H1 (cell line): ENCODE measurements around the gene UBAP2L. TPM values are rescaled to one million over a fixed set of nuclear protein-coding genes. Genes with fewer than 3 reads are reported as not detected.

Experiments
- CTCF ChIA-PET: fragments of 300-600 bp; sonication (Branson Sonifier 250); formaldehyde crosslinking; loops from one replicate; lab custom pipeline; 2021; ENCODE audit not compliant: partially characterized antibody; lab: Charles Lee
- POLR2A ChIA-PET: fragments of 300-600 bp; sonication (Branson Sonifier 250); formaldehyde crosslinking; loops from one replicate; lab custom pipeline; 2021; ENCODE audit warnings: inconsistent platforms; ENCODE audit not compliant: partially characterized antibody; lab: Charles Lee
- DNase-seq, 2 experiments: peaks; one replicate each; pipeline versions ENCODE4 v3.0.0 to v3.0.0-alpha.2; 2010 to 2022; ENCODE audit warnings: low spot score in 2 of 2, low read depth in 1 of 2, mixed read lengths in 1 of 2
- FAIRE-seq: peaks from 2 replicates; lab custom pipeline; 2011; peaks lifted over from hg19 to GRCh38; lab: Jason Lieb, UNC
- H2AFZ ChIP-seq: 2 replicates; pipeline ENCODE4 v1.8.1; 2012; ENCODE audit warnings: low read length, inconsistent platforms
- H2AK5ac ChIP-seq: 2 replicates; pipeline ENCODE4 v1.6.1; 2013; ENCODE audit warnings: low read depth, low read length
- H2BK120ac ChIP-seq: replicated peaks from 2 replicates; pipeline ENCODE3; 2013; ENCODE audit warnings: low read depth, low read length, inconsistent platforms
- H2BK12ac ChIP-seq: 2 replicates; pipeline ENCODE4 v1.6.1; 2013; ENCODE audit warnings: low read depth, low read length
- H2BK15ac ChIP-seq: 2 replicates; pipeline ENCODE4 v1.6.1; 2013; ENCODE audit warnings: low read length
- H2BK20ac ChIP-seq: 2 replicates; pipeline ENCODE4 v1.6.1; 2013; ENCODE audit warnings: low read length
- H2BK5ac ChIP-seq: 2 replicates; pipeline ENCODE4 v1.6.1; 2013; ENCODE audit warnings: low read depth, low read length
- H3K14ac ChIP-seq: 2 replicates; pipeline ENCODE4 v1.6.1; 2013; ENCODE audit warnings: inconsistent platforms; ENCODE audit not compliant: insufficient read length
- H3K18ac ChIP-seq: 2 replicates; pipeline ENCODE4 v1.6.1; 2013; ENCODE audit warnings: low read length; ENCODE audit errors: extremely low read depth
- H3K23ac ChIP-seq: 2 replicates; pipeline ENCODE4 v1.6.1; 2013; ENCODE audit warnings: inconsistent platforms; ENCODE audit not compliant: insufficient read length
- H3K23me2 ChIP-seq: 2 replicates; pipeline ENCODE4 v1.6.1; 2013; ENCODE audit warnings: low read depth, low read length
- H3K27ac ChIP-seq: 2 replicates; pipeline ENCODE4 v1.6.1; 2011; ENCODE audit warnings: low read depth, low read length, inconsistent platforms
- H3K27me3 ChIP-seq, 4 experiments: replicated peaks in 1 of 4; 1 replicate in 1 of 4; 2 replicates in 3 of 4; pipeline versions ENCODE4 v1.6.1 to v1.8.1; 2011 to 2013; ENCODE audit warnings: low read length in 3 of 4, mild to moderate bottlenecking in 3 of 4, inconsistent platforms in 2 of 4, mixed read lengths in 2 of 4, moderate library complexity in 1 of 4; ENCODE audit not compliant: control insufficient read depth in 3 of 4, insufficient read depth in 3 of 4; ENCODE audit errors: extremely low read depth in 1 of 4
- H3K36me3 ChIP-seq, 4 experiments: 2 replicates each; pipeline versions ENCODE4 v1.6.1 to v1.8.1; 2011 to 2013; ENCODE audit warnings: mild to moderate bottlenecking in 4 of 4, low read length in 3 of 4, moderate library complexity in 2 of 4, control low read depth in 1 of 4, inconsistent platforms in 1 of 4; ENCODE audit not compliant: insufficient read depth in 4 of 4, control insufficient read depth in 2 of 4
- H3K4ac ChIP-seq: replicated peaks from 2 replicates; pipeline ENCODE3; 2013; ENCODE audit warnings: low read length, low read depth, mixed read lengths, inconsistent platforms; ENCODE audit not compliant: insufficient read length
- H3K4me1 ChIP-seq, 4 experiments: replicated peaks in 1 of 4; 1 replicate in 1 of 4; 2 replicates in 3 of 4; pipeline versions ENCODE4 v1.6.1 to v1.8.1; 2011 to 2013; ENCODE audit warnings: low read length in 3 of 4, inconsistent platforms in 2 of 4, mixed read lengths in 1 of 4; ENCODE audit not compliant: insufficient read depth in 4 of 4, control insufficient read depth in 3 of 4
- H3K4me2 ChIP-seq, 2 experiments: 2 replicates each; pipeline versions ENCODE4 v1.6.1 to v1.8.1; 2011 to 2013; ENCODE audit warnings: low read depth in 2 of 2, low read length in 2 of 2, control low read depth in 1 of 2, inconsistent platforms in 1 of 2, mild to moderate bottlenecking in 1 of 2; ENCODE audit not compliant: insufficient read depth in 1 of 2
- H3K4me3 ChIP-seq, 4 experiments: fragments of 200-600, 300-600 bp in 1 of 4; sonication (generic), shearing (Covaris generic), sonication (Bioruptor Twin) in 1 of 4; 2 replicates each; pipeline versions ENCODE4 v1.5.1 to v1.8.1; 2011 to 2016; ENCODE audit warnings: low read length in 4 of 4, low read depth in 3 of 4, control low read depth in 2 of 4, inconsistent platforms in 2 of 4, mild to moderate bottlenecking in 2 of 4, mixed read lengths in 1 of 4, moderate library complexity in 1 of 4; ENCODE audit not compliant: insufficient read depth in 2 of 4; ENCODE audit errors: extremely low read depth in 1 of 4
- H3K56ac ChIP-seq: replicated peaks from 2 replicates; pipeline ENCODE3; 2013; ENCODE audit warnings: low read depth, mild to moderate bottlenecking, mixed read lengths, low read length, inconsistent platforms; ENCODE audit not compliant: insufficient read length
- H3K79me1 ChIP-seq: 2 replicates; pipeline ENCODE4 v1.6.1; 2013; ENCODE audit warnings: low read depth, low read length, control low read depth
- H3K79me2 ChIP-seq, 2 experiments: 2 replicates each; pipeline versions ENCODE4 v1.6.1 to v1.8.1; 2012 to 2013; ENCODE audit warnings: low read length in 2 of 2, mild to moderate bottlenecking in 2 of 2, inconsistent platforms in 1 of 2; ENCODE audit not compliant: insufficient read depth in 2 of 2, control insufficient read depth in 1 of 2
- H3K9ac ChIP-seq, 4 experiments: replicated peaks in 1 of 4; 1 replicate in 1 of 4; 2 replicates in 3 of 4; pipeline versions ENCODE4 v1.6.1 to v1.8.1; 2011 to 2013; ENCODE audit warnings: low read depth in 3 of 4, low read length in 3 of 4, control low read depth in 2 of 4, mild to moderate bottlenecking in 2 of 4, moderate library complexity in 2 of 4, inconsistent platforms in 1 of 4; ENCODE audit errors: extremely low read depth in 1 of 4
- H3K9me3 ChIP-seq, 2 experiments: 2 replicates each; pipeline versions ENCODE4 v1.6.1 to v1.8.1; 2012 to 2013; ENCODE audit warnings: mild to moderate bottlenecking in 2 of 2, moderate library complexity in 2 of 2, control low read depth in 1 of 2, inconsistent platforms in 1 of 2, low read depth in 1 of 2, low read length in 1 of 2, mixed read lengths in 1 of 2; ENCODE audit not compliant: insufficient read depth in 2 of 2
- H4K20me1 ChIP-seq, 2 experiments: replicated peaks in 1 of 2; 2 replicates each; pipeline versions ENCODE3 to v1.8.1; 2011 to 2013; ENCODE audit warnings: inconsistent platforms in 2 of 2, low read length in 2 of 2, mild to moderate bottlenecking in 1 of 2; ENCODE audit not compliant: insufficient read depth in 2 of 2, control insufficient read depth in 1 of 2
- H4K5ac ChIP-seq: 2 replicates; pipeline ENCODE4 v1.6.1; 2013; ENCODE audit warnings: low read length, low read depth, mixed read lengths, inconsistent platforms; ENCODE audit not compliant: insufficient read length
- H4K8ac ChIP-seq: 2 replicates; pipeline ENCODE4 v1.8.0; 2013; ENCODE audit warnings: mild to moderate bottlenecking, moderate library complexity, low read length, inconsistent platforms; ENCODE audit not compliant: insufficient read depth; ENCODE audit errors: extremely low read depth
- H4K91ac ChIP-seq: replicated peaks from 2 replicates; pipeline ENCODE3; 2013; ENCODE audit warnings: low read length, mixed read lengths, inconsistent platforms; ENCODE audit not compliant: insufficient read length
- BACH1 ChIP-seq: IDR thresholded peaks from 2 replicates; pipeline ENCODE4 v1.6.1; 2012; ENCODE audit warnings: low read length, improper control_type of control experiment
- BRCA1 ChIP-seq: IDR thresholded peaks from 2 replicates; pipeline ENCODE4 v1.6.1; 2012; ENCODE audit warnings: low read depth, low read length, improper control_type of control experiment
- CBX8 ChIP-seq: fragments of 300-800, 300-1000 bp; sonication (generic); IDR thresholded peaks from 2 replicates; pipeline ENCODE4 v1.7.1; 2016; ENCODE audit warnings: low read depth, low read length, borderline replicate concordance
- GTF2F1 ChIP-seq: IDR thresholded peaks from 2 replicates; pipeline ENCODE4 v1.6.1; 2012; ENCODE audit warnings: low read depth, low read length, improper control_type of control experiment, borderline replicate concordance
- HDAC2 ChIP-seq, 2 experiments: fragments of 300-600 bp in 1 of 2; sonication (generic) in 1 of 2; IDR thresholded peaks; 2 replicates each; pipeline ENCODE4 v1.6.1; 2011 to 2012; ENCODE audit warnings: low read depth in 2 of 2, low read length in 2 of 2, mild to moderate bottlenecking in 2 of 2, moderate library complexity in 2 of 2, borderline replicate concordance in 1 of 2, inconsistent platforms in 1 of 2
- JUN ChIP-seq: IDR thresholded peaks from 2 replicates; pipeline ENCODE4 v1.6.1; 2011; ENCODE audit warnings: low read depth, mild to moderate bottlenecking, improper control_type of control experiment, low read length
- KDM1A ChIP-seq: fragments of 200-600, 300-600 bp; sonication (generic); IDR thresholded peaks from 2 replicates; pipeline ENCODE4 v1.7.1; 2016; ENCODE audit warnings: mild to moderate bottlenecking, low read length, borderline replicate concordance
- KDM5A ChIP-seq: fragments of 200-600 bp; IDR thresholded peaks from 2 replicates; pipeline ENCODE4 v1.7.1; 2012; ENCODE audit warnings: mild to moderate bottlenecking, low read length, inconsistent platforms, mixed read lengths
- POLR2AphosphoS5 ChIP-seq: IDR thresholded peaks from 2 replicates; pipeline ENCODE4 v1.6.1; 2011; ENCODE audit warnings: low read depth, low read length
- RBBP5 ChIP-seq: IDR thresholded peaks from 2 replicates; pipeline ENCODE4 v1.7.1; 2012; ENCODE audit warnings: low read depth, mild to moderate bottlenecking, inconsistent platforms, low read length, moderate library complexity, borderline replicate concordance
- SP4 ChIP-seq: IDR thresholded peaks from 2 replicates; pipeline ENCODE4 v1.6.1; 2012; ENCODE audit warnings: low read length, inconsistent platforms
- TAF1 ChIP-seq: IDR thresholded peaks from 2 replicates; pipeline ENCODE4 v1.6.1; 2011; ENCODE audit warnings: mild to moderate bottlenecking, low read depth, low read length
- TAF7 ChIP-seq: optimal IDR thresholded peaks from 2 replicates; pipeline ENCODE3; 2011; ENCODE audit warnings: low read depth, mild to moderate bottlenecking, inconsistent platforms, low read length, moderate library complexity, borderline replicate concordance
- WGBS, 2 experiments: shearing (Covaris generic) in 1 of 2; methylation state at CpG; one replicate each; pipeline versions ENCODE4 v1.1.6 to v1.1.7; 2013 to 2015; ENCODE audit warnings: low lambda C conversion rate in 2 of 2, mixed read lengths in 2 of 2, inconsistent platforms in 1 of 2, low coverage in 1 of 2, missing lambda C conversion rate in 1 of 2; ENCODE audit not compliant: insufficient replicate concordance in 2 of 2, insufficient coverage in 1 of 2, insufficient read length in 1 of 2; ENCODE audit errors: extremely low coverage in 1 of 2, missing lambda C conversion rate in 1 of 2; 5-methylcytosine and 5-hydroxymethylcytosine counted together
- polyA plus RNA-seq, 7 experiments: library from polyadenylated mRNA; depleted of rRNA in 3 of 7; stranded (reverse) in 5 of 7; unstranded in 2 of 7; fragments of >200 nt in 5 of 7; fragments of 200-250 nt in 2 of 7; gene quantifications; 1 replicate in 5 of 7; 2 replicates in 1 of 7; 4 replicates in 1 of 7; pipeline versions ENCODE4 v1.2.1 to v1.2.3, GENCODE V29; 2011 to 2013; ENCODE audit warnings: missing spikeins in 2 of 7, mixed read lengths in 2 of 7
- total RNA-seq: library from RNA; stranded (reverse); fragmentation: NEBNext Ultra II Directional; extraction: Animal tissue kit (Norgen Biotek cat#: 25700); gene quantifications from 2 replicates; pipeline ENCODE4 v1.2.1, GENCODE V29; 2021
- TF ChIP-seq, protein P1 (sequence below): IDR thresholded peaks from 2 replicates; pipeline ENCODE4 v1.6.1; 2012; ENCODE audit warnings: inconsistent platforms

UBAP2L gene
- total and polyA plus RNA-seq, 2 of the 8 experiments (the other 6 are each of a cell fraction or from before 2014, with no cell fraction given), result 254 to 349 TPM

DNA sequence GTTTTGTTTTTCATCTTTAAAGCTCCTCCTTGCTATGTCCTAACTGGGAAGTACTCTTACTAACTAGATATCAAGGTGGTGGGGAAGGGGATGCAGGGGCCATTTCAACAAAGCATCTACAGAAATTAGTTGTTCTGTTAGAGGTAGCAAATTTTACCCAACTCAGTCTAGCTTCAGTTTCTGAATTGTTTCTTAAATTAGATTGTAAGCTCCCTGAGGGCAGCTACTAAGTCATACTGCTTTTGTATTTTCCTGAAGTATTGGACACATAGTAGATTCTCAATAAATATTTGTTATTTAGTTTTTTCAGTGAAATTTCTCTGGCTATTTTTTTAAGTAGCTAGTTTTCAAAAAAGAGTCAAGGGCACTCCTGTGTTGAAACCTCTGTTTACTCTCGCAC is 1.8 kb downstream of the UBAP2L start:
- WGBS, 2 experiments, result 92% methylated on average over 1 of the region's 1 CpG; no CpG with 5 or more reads in 1 of the 2 experiments
- peak overlapping the region in 3 of 4 experiments; percentile 83 to 90 (median 83); a peak in 4 of 8 replicates for H3K4me3 ChIP-seq
- no peak overlapping the region for H2AFZ ChIP-seq
- H3K79me2 ChIP-seq, result peaks cover 51 to 91% of the 10 kb centered on the region in 2 experiments
- H2BK20ac ChIP-seq, result no peak overlapping the region
- H4K20me1 ChIP-seq, result peaks cover 7 to 9% of the 10 kb centered on the region in 2 experiments
- no peak overlapping the region for H2BK15ac ChIP-seq
- POLR2A ChIA-PET, result interaction anchor here (0.8 to 9.0 kb wide), 10 partner anchors 9 to 105 kb away, joined by 3 to 107 read pairs (median 4); no protein-coding TSS in a partner anchor
- H3K27me3 ChIP-seq, result no peaks in the 10 kb centered on the region
- no peak overlapping the region for H2BK12ac ChIP-seq
- H2BK120ac ChIP-seq, result no peak overlapping the region
- FAIRE-seq, result no peak
- no peak for DNase-seq
- peaks cover 2 to 11% (median 3%) of the 10 kb centered on the region in 4 experiments; a peak in 5 of 7 replicates for H3K4me1 ChIP-seq
- peaks cover 5% of the 10 kb centered on the region for H3K23me2 ChIP-seq
- H4K5ac ChIP-seq, result no peak overlapping the region
- no peak overlapping the region for H3K14ac ChIP-seq
- H2BK5ac ChIP-seq, result no peak overlapping the region
- no peak overlapping the region for H4K91ac ChIP-seq
- H3K9me3 ChIP-seq, result no peaks in the 10 kb centered on the region
- no peak overlapping the region for H3K9ac ChIP-seq
- CTCF ChIA-PET, result interaction anchor here (0.8 to 2.6 kb wide), 7 partner anchors 12 to 112 kb away, joined by 3 to 9 read pairs (median 4); partner anchors contain the start of genes HAX1 and TPM3
- H3K18ac ChIP-seq, result no peak overlapping the region
- peak overlapping the region; percentile 74 to 92 for H3K4me2 ChIP-seq
- peaks cover 13 to 41% (median 28%) of the 10 kb centered on the region in 4 experiments for H3K36me3 ChIP-seq
- no peak overlapping the region for H3K23ac ChIP-seq
- peaks cover 6% of the 10 kb centered on the region for H3K79me1 ChIP-seq
- H2AK5ac ChIP-seq, result no peak overlapping the region
- no peak overlapping the region for H3K27ac ChIP-seq
- no peak overlapping the region for H3K56ac ChIP-seq
- H4K8ac ChIP-seq, result no peak overlapping the region
- no peak overlapping the region for H3K4ac ChIP-seq
- TF ChIP-seq RBBP5, result no peak
- TF ChIP-seq KDM5A, result no peak
- TF ChIP-seq KDM1A, result no peak
- no peak for TF ChIP-seq SP4
- TF ChIP-seq BRCA1, result no peak
- TF ChIP-seq TAF1, result no peak
- no peak for TF ChIP-seq BACH1
- TF ChIP-seq TAF7, result no peak
- TF ChIP-seq HDAC2 (IDR thresholded peaks at IDR 0.05; ENCODE audit: borderline replicate concordance in 1 of 2, low read depth in 2 of 2, low read length in 2 of 2), result no peak
- TF ChIP-seq GTF2F1, result no peak
- no peak for TF ChIP-seq POLR2AphosphoS5
- no peak for TF ChIP-seq JUN
- TF ChIP-seq CBX8, result no peak
- TF ChIP-seq, protein P1, sequence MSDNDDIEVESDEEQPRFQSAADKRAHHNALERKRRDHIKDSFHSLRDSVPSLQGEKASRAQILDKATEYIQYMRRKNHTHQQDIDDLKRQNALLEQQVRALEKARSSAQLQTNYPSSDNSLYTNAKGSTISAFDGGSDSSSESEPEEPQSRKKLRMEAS, result no peak
